ENCODE measurements around the gene FRK. TPM values are rescaled to one million over a fixed set of nuclear protein-coding genes. Genes with fewer than 3 reads are reported as not detected.
"Not testable (repeated sequence)": the region's sequence is repeated elsewhere in the genome, so short reads cannot be mapped to it uniquely, and the experiment has no call there.

The FRK gene
- total RNA-seq, 1 experiment from 2014 or later = 17.2 TPM

GRCh38 chr6:115890238-115890637 is 170.5 kb downstream of the FRK start:
- Histone ChIP-seq H3K79me2 (ENCODE audit: low read depth) (no peaks in the 10 kb centered on the region), H3K4me2 (peak overlapping the region; percentile 25; the same call in 1 of the 2 replicates), H4K20me1 (ENCODE audit: insufficient read depth) (no peaks in the 10 kb centered on the region), H3K4me1 (replicated peaks; ENCODE audit: insufficient read depth) (peaks cover 22% of the 10 kb centered on the region), H3K9me2 (ENCODE audit: insufficient read depth) (no peaks in the 10 kb centered on the region; the same call in 1 of the 2 replicates), H3K9me3 (ENCODE audit: insufficient read depth, low read depth) (0 out of 2 replicates have a peak, but pooled peaks cover 9% of the 10 kb centered on the region), H3F3A (ENCODE audit: insufficient read depth, low read depth) (no peaks in the 10 kb centered on the region), H3K4me3 (no peak overlapping the region), H3K27ac (no peak overlapping the region), H3K36me3 (ENCODE audit: low read depth) (no peaks in the 10 kb centered on the region), H3K27me3 (ENCODE audit: insufficient read depth, low read depth) (no peaks in the 10 kb centered on the region), H2AFZ (0 out of 2 replicates have a peak overlapping the region, but pooled peaks have one; percentile 6)
- no peak for DNase-seq
- intact Hi-C loops (cut with micrococcal nuclease; ENCODE audit: unreplicated experiment) = loop anchor here (10.0 kb wide), 2 partner anchors 215 to 1785 kb away; partner anchors contain the start of gene NT5DC1
- no TSS peak for BruUV-seq (replicated peaks)
- TF ChIP-seq CTCF (conservative IDR thresholded peaks at IDR 0.05) = no peak
- no peak for TF ChIP-seq EZH2 (IDR thresholded peaks at IDR 0.05; ENCODE audit: low read depth)
- ChIA-PET POLR2A (ENCODE audit: unreplicated experiment) (no interaction called here), CTCF (no interaction called here)

- POLR2A ChIA-PET (ENCODE audit: unreplicated experiment); H3K9me2 ChIP-seq (ENCODE audit: insufficient read depth); H3K4me2 ChIP-seq; CTCF ChIA-PET; DNase-seq; H3K36me3 ChIP-seq (ENCODE audit: low read depth); H3F3A ChIP-seq (ENCODE audit: insufficient read depth, low read depth); H4K20me1 ChIP-seq (ENCODE audit: insufficient read depth); BruUV-seq (replicated peaks); H3K9me3 ChIP-seq (ENCODE audit: insufficient read depth, low read depth); H3K27me3 ChIP-seq (ENCODE audit: insufficient read depth, low read depth); intact Hi-C loops (cut with micrococcal nuclease; ENCODE audit: unreplicated experiment); H3K27ac ChIP-seq; H3K79me2 ChIP-seq (ENCODE audit: low read depth); H2AFZ ChIP-seq; H3K4me3 ChIP-seq: not testable (repeated sequence)
- peaks cover 18% of the 10 kb centered on the region for H3K4me1 ChIP-seq (replicated peaks; ENCODE audit: insufficient read depth)
Measured at GRCh38 chr6:115888687-115889470, 171.8 kb downstream of the FRK start.

GRCh38 chr6:115887891-115888290 is 172.8 kb downstream of the FRK start:
- Histone ChIP-seq H4K20me1 (ENCODE audit: insufficient read depth) (no peaks in the 10 kb centered on the region), H3K4me2 (no peak overlapping the region), H3K27me3 (ENCODE audit: insufficient read depth, low read depth) (no peaks in the 10 kb centered on the region), H3K79me2 (ENCODE audit: low read depth) (no peaks in the 10 kb centered on the region), H3K9me2 (ENCODE audit: insufficient read depth) (no peaks in the 10 kb centered on the region; the same call in 1 of the 2 replicates), H3K9me3 (ENCODE audit: insufficient read depth, low read depth) (0 out of 2 replicates have a peak, but pooled peaks cover 9% of the 10 kb centered on the region), H3F3A (ENCODE audit: insufficient read depth, low read depth) (peaks cover 6% of the 10 kb centered on the region; the same call in 1 of the 2 replicates), H2AFZ (0 out of 2 replicates have a peak overlapping the region, but pooled peaks have one; percentile 7), H3K4me1 (replicated peaks; ENCODE audit: insufficient read depth) (peaks cover 23% of the 10 kb centered on the region), H3K36me3 (ENCODE audit: low read depth) (no peaks in the 10 kb centered on the region), H3K27ac (no peak overlapping the region), H3K4me3 (no peak overlapping the region)
- POLR2A ChIA-PET (ENCODE audit: unreplicated experiment) = no interaction called here
- intact Hi-C loops (cut with micrococcal nuclease; ENCODE audit: unreplicated experiment) = no loop called here
- BruUV-seq (replicated peaks) = no TSS peak
- TF ChIP-seq CTCF (conservative IDR thresholded peaks at IDR 0.05) (no peak), EZH2 (IDR thresholded peaks at IDR 0.05; ENCODE audit: low read depth) (no peak)
- no peak for DNase-seq
- CTCF ChIA-PET = no interaction called here
